ENCODE results near the gene DDX17. TPM values are rescaled to one million over a fixed set of nuclear protein-coding genes. Genes with fewer than 3 reads are reported as not detected.

Gene DDX17
- total and polyA plus RNA-seq, 11 donors: 133 to 202 (median 166) TPM

GRCh38 chr22:38436629-38437395 lies 69.3 kb downstream of the DDX17 start:
- intact Hi-C loops (cut with DNase I): no loop called here
- H3K4me3 ChIP-seq: no peak overlapping the region
- no peaks in the 10 kb centered on the region for H3K36me3 ChIP-seq
- H3K27me3 ChIP-seq: peaks cover 0 to 3% (median 0%) of the 10 kb centered on the region in 9 donors
- no peaks in the 10 kb centered on the region for H3K9me3 ChIP-seq
- peaks cover 0 to 49% (median 7%) of the 10 kb centered on the region in 12 donors for H3K4me1 ChIP-seq
- DNase-seq (peak in 1 of 5 donors; percentile 22), ATAC-seq (no peak)
- peak overlapping the region in 6 of 12 donors; percentile 36 to 86 (median 64) for H3K27ac ChIP-seq
- 80 to 92% (median 89%) methylated on average over 11 to 15 of the region's 15 CpGs for WGBS, 4 donors
- TF ChIP-seq POLR2A (IDR thresholded peaks at IDR 0.05): no peak
- TF ChIP-seq, protein P1, sequence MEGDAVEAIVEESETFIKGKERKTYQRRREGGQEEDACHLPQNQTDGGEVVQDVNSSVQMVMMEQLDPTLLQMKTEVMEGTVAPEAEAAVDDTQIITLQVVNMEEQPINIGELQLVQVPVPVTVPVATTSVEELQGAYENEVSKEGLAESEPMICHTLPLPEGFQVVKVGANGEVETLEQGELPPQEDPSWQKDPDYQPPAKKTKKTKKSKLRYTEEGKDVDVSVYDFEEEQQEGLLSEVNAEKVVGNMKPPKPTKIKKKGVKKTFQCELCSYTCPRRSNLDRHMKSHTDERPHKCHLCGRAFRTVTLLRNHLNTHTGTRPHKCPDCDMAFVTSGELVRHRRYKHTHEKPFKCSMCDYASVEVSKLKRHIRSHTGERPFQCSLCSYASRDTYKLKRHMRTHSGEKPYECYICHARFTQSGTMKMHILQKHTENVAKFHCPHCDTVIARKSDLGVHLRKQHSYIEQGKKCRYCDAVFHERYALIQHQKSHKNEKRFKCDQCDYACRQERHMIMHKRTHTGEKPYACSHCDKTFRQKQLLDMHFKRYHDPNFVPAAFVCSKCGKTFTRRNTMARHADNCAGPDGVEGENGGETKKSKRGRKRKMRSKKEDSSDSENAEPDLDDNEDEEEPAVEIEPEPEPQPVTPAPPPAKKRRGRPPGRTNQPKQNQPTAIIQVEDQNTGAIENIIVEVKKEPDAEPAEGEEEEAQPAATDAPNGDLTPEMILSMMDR (IDR thresholded peaks at IDR 0.05): no peak

- WGBS, 4 donors: 26 to 44% (median 37%) methylated on average over 3 to 4 of the region's 4 CpGs
Measured at GRCh38 chr22:38435965-38436364, 70.1 kb downstream of the DDX17 start.

DNA sequence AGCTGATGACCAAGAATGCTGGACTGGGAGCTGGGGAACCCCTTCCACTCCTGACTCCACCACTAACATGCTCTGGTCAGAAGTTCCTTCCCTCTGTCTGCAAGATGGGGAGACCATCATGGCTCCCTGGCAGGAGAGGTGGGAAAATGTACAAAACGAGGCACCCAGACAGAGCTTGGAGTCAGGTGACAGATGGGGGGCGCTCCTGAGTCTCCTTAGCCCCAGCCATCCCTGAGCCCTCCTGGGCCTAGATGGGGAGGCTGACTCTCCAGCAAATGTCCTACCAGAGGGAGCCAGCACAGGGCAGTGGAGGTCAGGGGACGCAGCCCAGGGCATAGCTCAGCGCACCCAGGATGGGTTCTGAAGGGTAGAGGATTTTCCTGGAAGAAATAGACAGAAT lies 71.1 kb downstream of the DDX17 start:
- intact Hi-C loops (cut with DNase I): no loop called here
- 72 to 87% (median 77%) methylated on average over 4 of the region's 4 CpGs for WGBS, 4 donors
- no peaks in the 10 kb centered on the region for H3K36me3 ChIP-seq
- DNase-seq: no peak
- peak overlapping the region in 6 of 12 donors; percentile 59 to 86 (median 68) for H3K27ac ChIP-seq
- H3K9me3 ChIP-seq: no peaks in the 10 kb centered on the region
- TF ChIP-seq POLR2A (IDR thresholded peaks at IDR 0.05): no peak
- TF ChIP-seq, protein P1 (IDR thresholded peaks at IDR 0.05): peak in 1 of 12 donors; percentile 9
- ATAC-seq: no peak
- no peak overlapping the region for H3K4me3 ChIP-seq
- H3K4me1 ChIP-seq: peaks cover 0 to 52% (median 8%) of the 10 kb centered on the region in 12 donors
- H3K27me3 ChIP-seq: peaks cover 0 to 3% (median 0%) of the 10 kb centered on the region in 9 donors

More at GRCh38 chr22:38435965-38436364, 70.1 kb downstream of the DDX17 start:
- DNase-seq: no peak
- Histone ChIP-seq H3K36me3 (no peaks in the 10 kb centered on the region), H3K4me1 (peaks cover 0 to 49% (median 8%) of the 10 kb centered on the region in 12 donors), H3K27ac (peak overlapping the region in 9 of 12 donors; percentile 15 to 86 (median 66)), H3K4me3 (no peak overlapping the region), H3K27me3 (peaks cover 0 to 3% (median 0%) of the 10 kb centered on the region in 9 donors), H3K9me3 (no peaks in the 10 kb centered on the region)
- TF ChIP-seq, protein P1 (IDR thresholded peaks at IDR 0.05): no peak
- no peak for TF ChIP-seq POLR2A (IDR thresholded peaks at IDR 0.05)
- intact Hi-C loops (cut with DNase I): no loop called here
- ATAC-seq: peak; percentile 39 to 55 (median 40)

DNA sequence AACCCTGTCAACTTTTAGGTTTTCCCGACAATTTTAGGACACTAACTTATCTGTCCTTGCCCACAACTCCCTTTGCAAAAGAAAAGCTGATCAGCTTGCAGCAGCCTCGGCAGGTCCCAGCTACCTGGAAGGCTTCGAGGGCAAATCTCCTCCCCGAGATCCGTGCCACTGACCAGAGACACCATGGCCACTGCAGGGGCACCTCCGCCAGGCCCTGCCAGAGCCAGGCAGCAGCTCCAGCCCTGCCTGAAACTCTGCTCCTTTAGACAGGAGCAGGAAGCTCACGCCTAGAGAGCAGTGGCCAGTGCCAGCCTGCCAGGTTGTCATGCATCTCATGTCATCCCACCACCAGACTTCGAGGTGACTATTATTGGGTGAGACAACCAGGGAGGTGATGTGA lies 72.2 kb downstream of the DDX17 start:
- 61 to 80% (median 69%) methylated on average over 5 to 8 of the region's 8 CpGs for WGBS, 4 donors
- no peak overlapping the region for H3K4me3 ChIP-seq
- H3K4me1 ChIP-seq: peaks cover 0 to 60% (median 8%) of the 10 kb centered on the region in 12 donors
- DNase-seq: no peak
- H3K27ac ChIP-seq: peak overlapping the region in 5 of 12 donors; percentile 8 to 87 (median 28)
- peaks cover 0 to 3% (median 0%) of the 10 kb centered on the region in 9 donors for H3K27me3 ChIP-seq
- no peak for ATAC-seq
- TF ChIP-seq POLR2A (IDR thresholded peaks at IDR 0.05): no peak
- TF ChIP-seq, protein P1 (IDR thresholded peaks at IDR 0.05): no peak
- intact Hi-C loops (cut with DNase I): no loop called here
- no peaks in the 10 kb centered on the region for H3K9me3 ChIP-seq
- H3K36me3 ChIP-seq: no peaks in the 10 kb centered on the region

Measured in heart left ventricle (tissue), 16 donors.